ENCODE data around the gene DCTN2.

Gene DCTN2

GRCh38 chr12:57522011-57522886 is 24.7 kb downstream of the DCTN2 start, which contains the start of gene MBD6:
MBD6 (plus strand) TSS chr12:57522824; CDS start chr12:57524304, 1,480 bp downstream.
- ATAC-seq (ENCODE audit: low read depth) (peak; percentile 30), DNase-seq (ENCODE audit: low spot score) (peak; percentile 95)
- Histone ChIP-seq H3K27ac (ENCODE audit: poor library complexity, severe bottlenecking) (peak within 1 kb of the TSS; percentile 90), H3K9me3 (ENCODE audit: severe bottlenecking) (no peaks in the 10 kb centered on the region), H3K27me3 (ENCODE audit: insufficient read depth, poor library complexity, severe bottlenecking) (no peaks in the 10 kb centered on the region), H3K4me3 (ENCODE audit: severe bottlenecking) (peak within 1 kb of the TSS; percentile 60), H3K36me3 (ENCODE audit: low read depth) (peaks cover 58% of the 10 kb centered on the region), H3K4me1 (ENCODE audit: insufficient read depth, poor library complexity, severe bottlenecking) (peaks cover 28% of the 10 kb centered on the region)
- no peak for TF ChIP-seq CTCF (IDR thresholded peaks at IDR 0.05; ENCODE audit: poor library complexity, severe bottlenecking)

GRCh38 chr12:57521525-57522010 is 25.4 kb downstream of the DCTN2 start:
- DNase-seq (ENCODE audit: low spot score) (no peak), ATAC-seq (ENCODE audit: low read depth) (no peak)
- H3K36me3 ChIP-seq (ENCODE audit: low read depth) = peaks cover 59% of the 10 kb centered on the region
- H3K27ac ChIP-seq (ENCODE audit: poor library complexity, severe bottlenecking) = peak overlapping the region; percentile 90
- no peak for TF ChIP-seq CTCF (IDR thresholded peaks at IDR 0.05; ENCODE audit: poor library complexity, severe bottlenecking)
- H3K9me3 ChIP-seq (ENCODE audit: severe bottlenecking) = no peaks in the 10 kb centered on the region
- H3K27me3 ChIP-seq (ENCODE audit: insufficient read depth, poor library complexity, severe bottlenecking) = no peaks in the 10 kb centered on the region
- peak overlapping the region; percentile 60 for H3K4me3 ChIP-seq (ENCODE audit: severe bottlenecking)
- H3K4me1 ChIP-seq (ENCODE audit: insufficient read depth, poor library complexity, severe bottlenecking) = peaks cover 28% of the 10 kb centered on the region

- Histone ChIP-seq H3K36me3 (ENCODE audit: low read depth) (peaks cover 64% of the 10 kb centered on the region), H3K9me3 (ENCODE audit: severe bottlenecking) (no peaks in the 10 kb centered on the region), H3K4me3 (ENCODE audit: severe bottlenecking) (peak within 1 kb of the TSS; percentile 73), H3K4me1 (ENCODE audit: insufficient read depth, poor library complexity, severe bottlenecking) (peaks cover 28% of the 10 kb centered on the region), H3K27me3 (ENCODE audit: insufficient read depth, poor library complexity, severe bottlenecking) (no peaks in the 10 kb centered on the region), H3K27ac (ENCODE audit: poor library complexity, severe bottlenecking) (peak within 1 kb of the TSS; percentile 90)
- DNase-seq (ENCODE audit: low spot score) (peak; percentile 99), ATAC-seq (ENCODE audit: low read depth) (peak; percentile 73)
- no peak for TF ChIP-seq CTCF (IDR thresholded peaks at IDR 0.05; ENCODE audit: poor library complexity, severe bottlenecking)
These were observed 26.8 kb downstream of the DCTN2 start, which contains the start of gene DDIT3 for GRCh38 chr12:57520053-57520818. DDIT3 (minus strand) TSS chr12:57520514; CDS start chr12:57517406, 3,108 bp downstream.

GRCh38 chr12:57519796-57520052 is 27.3 kb downstream of the DCTN2 start:
- Histone ChIP-seq H3K27me3 (ENCODE audit: insufficient read depth, poor library complexity, severe bottlenecking) (no peaks in the 10 kb centered on the region), H3K36me3 (ENCODE audit: low read depth) (peaks cover 64% of the 10 kb centered on the region), H3K9me3 (ENCODE audit: severe bottlenecking) (no peaks in the 10 kb centered on the region), H3K27ac (ENCODE audit: poor library complexity, severe bottlenecking) (peak overlapping the region; percentile 90), H3K4me1 (ENCODE audit: insufficient read depth, poor library complexity, severe bottlenecking) (peaks cover 28% of the 10 kb centered on the region), H3K4me3 (ENCODE audit: severe bottlenecking) (peak overlapping the region; percentile 73)
- no peak for DNase-seq (ENCODE audit: low spot score)
- no peak for ATAC-seq (ENCODE audit: low read depth)
- TF ChIP-seq CTCF (IDR thresholded peaks at IDR 0.05; ENCODE audit: poor library complexity, severe bottlenecking) = no peak
